SK-N-SH treated with all-trans-retinoic acid at 6 μM for 48 hours (cell line): ENCODE results near the gene FARP1.

Experiments used
- ATAC-seq: fragments of 200-7000 bp; cut with Tn5 transposase; 3 replicates; pipeline ENCODE4 v1.9.1; 2020; ENCODE audit warnings: mild to moderate bottlenecking, moderate library complexity
- ARNTL ChIP-seq: fragments of 450-650 bp; formaldehyde crosslinking; IDR thresholded peaks from 2 replicates; pipeline ENCODE4 v1.5.0; 2020; ENCODE audit warnings: low read depth, mild to moderate bottlenecking, moderate library complexity, borderline replicate concordance
- CREB5 ChIP-seq: fragments of 250-450 bp; sonication (Bioruptor Pico); IDR thresholded peaks from 2 replicates; pipeline ENCODE4 v1.5.1; 2020; ENCODE audit warnings: low read depth, mild to moderate bottlenecking, moderate library complexity
- CSDC2 ChIP-seq: fragments of 250-450 bp; sonication (Bioruptor Pico); IDR thresholded peaks from 2 replicates; pipeline ENCODE4 v1.5.0; 2020; ENCODE audit warnings: mild to moderate bottlenecking, moderate library complexity
- CSRNP3 ChIP-seq: fragments of 250-450 bp; sonication (Bioruptor Pico); IDR thresholded peaks from 2 replicates; pipeline ENCODE4 v1.5.1; 2021; ENCODE audit warnings: mild to moderate bottlenecking, moderate library complexity
- ESRRG ChIP-seq: fragments of 250-450 bp; sonication (Bioruptor Pico); IDR thresholded peaks from 2 replicates; pipeline ENCODE4 v1.6.1; 2021; ENCODE audit warnings: mild to moderate bottlenecking
- GLIS3 ChIP-seq: fragments of 250-450 bp; sonication (Bioruptor Pico); IDR thresholded peaks from 2 replicates; pipeline ENCODE4 v1.5.0; 2020; ENCODE audit warnings: mild to moderate bottlenecking, moderate library complexity
- ISL1 ChIP-seq: fragments of 250-450 bp; sonication (Bioruptor Pico); IDR thresholded peaks from 2 replicates; pipeline ENCODE4 v2.1.2; 2022; ENCODE audit warnings: mild to moderate bottlenecking, moderate library complexity
- OSR1 ChIP-seq: fragments of 250-450 bp; sonication (Bioruptor Pico); IDR thresholded peaks from 2 replicates; pipeline ENCODE4 v1.8.0; 2022; ENCODE audit warnings: moderate library complexity, mild to moderate bottlenecking, inconsistent platforms
- PATZ1 ChIP-seq: fragments of 250-450 bp; sonication (Bioruptor Pico); IDR thresholded peaks from 2 replicates; pipeline ENCODE4 v1.8.0; 2020; ENCODE audit warnings: mild to moderate bottlenecking, moderate library complexity, borderline replicate concordance
- POU6F1 ChIP-seq: fragments of 250-450 bp; sonication (Bioruptor Pico); IDR thresholded peaks from 2 replicates; pipeline ENCODE4 v1.8.0; 2021; ENCODE audit warnings: low read depth, mild to moderate bottlenecking, moderate library complexity, borderline replicate concordance
- PPARA ChIP-seq: fragments of 250-450 bp; sonication (Bioruptor Pico); IDR thresholded peaks from 2 replicates; pipeline ENCODE4 v1.5.0; 2020; ENCODE audit warnings: mild to moderate bottlenecking, borderline replicate concordance
- RARB ChIP-seq: fragments of 250-450 bp; sonication (Bioruptor Pico); IDR thresholded peaks from 2 replicates; pipeline ENCODE4 v1.8.0; 2021; ENCODE audit warnings: mild to moderate bottlenecking, moderate library complexity
- TCF4 ChIP-seq: fragments of 250-450 bp; sonication (Bioruptor Pico); IDR thresholded peaks from 2 replicates; pipeline ENCODE4 v1.8.0; 2021; ENCODE audit warnings: mild to moderate bottlenecking, moderate library complexity, borderline replicate concordance
- TOX ChIP-seq: fragments of 250-450 bp; sonication (Bioruptor Pico); IDR thresholded peaks from 2 replicates; pipeline ENCODE4 v1.8.0; 2021; ENCODE audit warnings: mild to moderate bottlenecking, moderate library complexity, borderline replicate concordance
- TSHZ2 ChIP-seq: fragments of 250-450 bp; sonication (Bioruptor Pico); IDR thresholded peaks from 2 replicates; pipeline ENCODE4 v1.5.0; 2020; ENCODE audit warnings: mild to moderate bottlenecking, moderate library complexity
- ZFP30 ChIP-seq: fragments of 450-650 bp; formaldehyde crosslinking; IDR thresholded peaks from 2 replicates; pipeline ENCODE4 v1.5.0; 2022; ENCODE audit warnings: mild to moderate bottlenecking, moderate library complexity
- ZNF565 ChIP-seq: fragments of 450-650 bp; formaldehyde crosslinking; conservative IDR thresholded peaks from 2 replicates; pipeline ENCODE4 v1.5.0; 2020; ENCODE audit warnings: low read depth, mild to moderate bottlenecking, moderate library complexity
- ZNF8 ChIP-seq: fragments of 450-650 bp; formaldehyde crosslinking; IDR thresholded peaks from 2 replicates; pipeline ENCODE4 v1.5.0; 2020; ENCODE audit warnings: mild to moderate bottlenecking, moderate library complexity

FARP1 gene

GRCh38 chr13:98297051-98297450 lies 154.2 kb downstream of the FARP1 start:
- no peak for ATAC-seq
- TF ChIP-seq TSHZ2 (CRISPR knock-in tag): no peak
- no peak for TF ChIP-seq ARNTL (CRISPR knock-in tag)
- TF ChIP-seq ISL1 (CRISPR knock-in tag): no peak
- no peak for TF ChIP-seq POU6F1 (CRISPR knock-in tag)
- no peak for TF ChIP-seq TOX (CRISPR knock-in tag)
- TF ChIP-seq ZNF8 (CRISPR knock-in tag): no peak
- no peak for TF ChIP-seq RARB (CRISPR knock-in tag)

- no peak for ATAC-seq
- TF ChIP-seq ARNTL (CRISPR knock-in tag): no peak
- no peak for TF ChIP-seq GLIS3 (CRISPR knock-in tag)
- no peak for TF ChIP-seq POU6F1 (CRISPR knock-in tag)
- no peak for TF ChIP-seq ESRRG (CRISPR knock-in tag)
- TF ChIP-seq ZNF565: no peak
- no peak for TF ChIP-seq CSDC2
- no peak for TF ChIP-seq CREB5 (CRISPR knock-in tag)
- no peak for TF ChIP-seq PPARA (CRISPR knock-in tag)
- no peak for TF ChIP-seq OSR1 (CRISPR knock-in tag)
- TF ChIP-seq, all 23 proteins: peak for 0
Observed at GRCh38 chr13:98297745-98298144, 154.9 kb downstream of the FARP1 start.

GRCh38 chr13:98298599-98298998 lies 155.7 kb downstream of the FARP1 start:
- ATAC-seq: no peak
- TF ChIP-seq PATZ1: no peak
- TF ChIP-seq ISL1 (CRISPR knock-in tag): no peak
- TF ChIP-seq RARB (CRISPR knock-in tag): no peak
- TF ChIP-seq ZNF565: no peak

- TF ChIP-seq RARB (CRISPR knock-in tag) (no peak), ZFP30 (CRISPR knock-in tag) (no peak), ZNF565 (no peak), TOX (CRISPR knock-in tag) (no peak), CSRNP3 (CRISPR knock-in tag) (no peak), ESRRG (CRISPR knock-in tag) (no peak), TCF4 (CRISPR knock-in tag) (no peak), ISL1 (CRISPR knock-in tag) (no peak), OSR1 (CRISPR knock-in tag) (no peak), TSHZ2 (CRISPR knock-in tag) (no peak)
- ATAC-seq: no peak
Observed at GRCh38 chr13:98299235-98299965, 156.5 kb downstream of the FARP1 start.
